Duodenal mucosa (tissue), 2 donors: Measurements from ENCODE around the gene KCNQ5.

Source experiments
- H3K27ac ChIP-seq: one replicate; pipeline ENCODE4 v1.7.0; 2013; ENCODE audit warnings: low read depth, low read length
- H3K27me3 ChIP-seq, 2 donors: one replicate each; pipeline ENCODE4 v1.7.0; 2013; ENCODE audit warnings: low read length in 2 of 2, control low read depth in 1 of 2; ENCODE audit not compliant: insufficient read depth in 2 of 2, control insufficient read depth in 1 of 2
- H3K36me3 ChIP-seq, 2 donors: one replicate each; pipeline ENCODE4 v1.7.0; 2013; ENCODE audit warnings: low read length in 2 of 2, control low read depth in 1 of 2; ENCODE audit not compliant: insufficient read depth in 2 of 2, control insufficient read depth in 1 of 2
- H3K4me1 ChIP-seq, 2 donors: one replicate each; pipeline ENCODE4 v1.7.0; 2013; ENCODE audit warnings: low read length in 2 of 2, control low read depth in 1 of 2; ENCODE audit not compliant: insufficient read depth in 2 of 2, control insufficient read depth in 1 of 2
- H3K4me3 ChIP-seq, 2 donors: one replicate each; pipeline ENCODE4 v1.7.0; 2013; ENCODE audit warnings: low read length in 2 of 2, low read depth in 1 of 2
- H3K9ac ChIP-seq, 2 donors: one replicate each; pipeline ENCODE4 v1.7.0; 2013; ENCODE audit warnings: low read length in 2 of 2, low read depth in 1 of 2
- H3K9me3 ChIP-seq, 2 donors: one replicate each; pipeline ENCODE4 v1.7.0; 2013; ENCODE audit warnings: low read length in 2 of 2, control low read depth in 1 of 2; ENCODE audit not compliant: control insufficient read depth in 1 of 2

The KCNQ5 gene

GRCh38 chr6:72933233-72933632, 311.4 kb downstream of the KCNQ5 start:
- Histone ChIP-seq H3K27ac (no peak overlapping the region), H3K4me3 (no peak overlapping the region), H3K27me3 (no peaks in the 10 kb centered on the region), H3K4me1 (no peaks in the 10 kb centered on the region), H3K9me3 (no peaks in the 10 kb centered on the region), H3K36me3 (no peaks in the 10 kb centered on the region), H3K9ac (no peak overlapping the region)

- Histone ChIP-seq H3K27me3 (no peaks in the 10 kb centered on the region), H3K27ac (no peak overlapping the region), H3K4me1 (no peaks in the 10 kb centered on the region), H3K4me3 (no peak overlapping the region), H3K36me3 (no peaks in the 10 kb centered on the region), H3K9me3 (no peaks in the 10 kb centered on the region), H3K9ac (no peak overlapping the region)
Measured at GRCh38 chr6:72936766-72937559, 315.1 kb downstream of the KCNQ5 start.

- H3K4me3 ChIP-seq, result no peak overlapping the region
- no peak overlapping the region for H3K27ac ChIP-seq
- H3K36me3 ChIP-seq, result no peaks in the 10 kb centered on the region
- H3K9ac ChIP-seq, result no peak overlapping the region
- H3K27me3 ChIP-seq, result no peaks in the 10 kb centered on the region
- no peaks in the 10 kb centered on the region for H3K9me3 ChIP-seq
- no peaks in the 10 kb centered on the region for H3K4me1 ChIP-seq
Measured at GRCh38 chr6:72938104-72938503, 316.2 kb downstream of the KCNQ5 start.

GRCh38 chr6:72939004-72939403, 317.1 kb downstream of the KCNQ5 start:
- Histone ChIP-seq H3K9me3 (no peaks in the 10 kb centered on the region), H3K9ac (no peak overlapping the region), H3K4me1 (no peaks in the 10 kb centered on the region)

GRCh38 chr6:72940265-72940664, 318.4 kb downstream of the KCNQ5 start:
- no peaks in the 10 kb centered on the region for H3K4me1 ChIP-seq
- no peaks in the 10 kb centered on the region for H3K27me3 ChIP-seq

More at GRCh38 chr6:72939004-72939403, 317.1 kb downstream of the KCNQ5 start:
- no peak overlapping the region for H3K27ac ChIP-seq
- no peaks in the 10 kb centered on the region for H3K27me3 ChIP-seq
- H3K36me3 ChIP-seq, result no peaks in the 10 kb centered on the region
- H3K4me3 ChIP-seq, result no peak overlapping the region

GRCh38 chr6:72941263-72941662, 319.4 kb downstream of the KCNQ5 start:
- H3K27ac ChIP-seq, result no peak overlapping the region
- H3K27me3 ChIP-seq, result no peaks in the 10 kb centered on the region
- no peak overlapping the region for H3K4me3 ChIP-seq
- H3K36me3 ChIP-seq, result no peaks in the 10 kb centered on the region
- no peaks in the 10 kb centered on the region for H3K4me1 ChIP-seq
- no peak overlapping the region for H3K9ac ChIP-seq
- no peaks in the 10 kb centered on the region for H3K9me3 ChIP-seq

More at GRCh38 chr6:72940265-72940664, 318.4 kb downstream of the KCNQ5 start:
- H3K9ac ChIP-seq, result no peak overlapping the region
- no peak overlapping the region for H3K4me3 ChIP-seq
- H3K36me3 ChIP-seq, result no peaks in the 10 kb centered on the region
- H3K27ac ChIP-seq, result no peak overlapping the region
- H3K9me3 ChIP-seq, result no peaks in the 10 kb centered on the region

- H3K4me1 ChIP-seq, result no peaks in the 10 kb centered on the region
- no peak overlapping the region for H3K27ac ChIP-seq
Measured at GRCh38 chr6:72941751-72942150, 319.9 kb downstream of the KCNQ5 start.

GRCh38 chr6:72943699-72944098, 321.8 kb downstream of the KCNQ5 start:
- Histone ChIP-seq H3K36me3 (no peaks in the 10 kb centered on the region), H3K27me3 (no peaks in the 10 kb centered on the region), H3K4me1 (no peaks in the 10 kb centered on the region), H3K9me3 (no peaks in the 10 kb centered on the region), H3K27ac (no peak overlapping the region), H3K9ac (no peak overlapping the region), H3K4me3 (no peak overlapping the region)

More at GRCh38 chr6:72941751-72942150, 319.9 kb downstream of the KCNQ5 start:
- H3K9ac ChIP-seq, result no peak overlapping the region
- no peaks in the 10 kb centered on the region for H3K9me3 ChIP-seq
- H3K27me3 ChIP-seq, result no peaks in the 10 kb centered on the region
- no peak overlapping the region for H3K4me3 ChIP-seq
- no peaks in the 10 kb centered on the region for H3K36me3 ChIP-seq

GRCh38 chr6:72944660-72945059, 322.8 kb downstream of the KCNQ5 start:
- no peaks in the 10 kb centered on the region for H3K9me3 ChIP-seq
- no peaks in the 10 kb centered on the region for H3K4me1 ChIP-seq
- no peak overlapping the region for H3K9ac ChIP-seq
- H3K4me3 ChIP-seq, result no peak overlapping the region
- H3K27ac ChIP-seq, result no peak overlapping the region
- no peaks in the 10 kb centered on the region for H3K36me3 ChIP-seq
- no peaks in the 10 kb centered on the region for H3K27me3 ChIP-seq

GRCh38 chr6:72946774-72947173, 324.9 kb downstream of the KCNQ5 start:
- Histone ChIP-seq H3K27me3 (no peaks in the 10 kb centered on the region), H3K4me1 (no peaks in the 10 kb centered on the region), H3K36me3 (no peaks in the 10 kb centered on the region), H3K27ac (no peak overlapping the region), H3K9me3 (no peaks in the 10 kb centered on the region), H3K9ac (no peak overlapping the region), H3K4me3 (no peak overlapping the region)
